ENCODE data around the gene POU4F1. TPM values are rescaled to one million over a fixed set of nuclear protein-coding genes. Genes with fewer than 3 reads are reported as not detected.
A peak's percentile ranks its signal among the peaks of the same experiment; 100 is the strongest.

Gene POU4F1
- total RNA-seq, 1 donor from 2014 or later, result 3.2 TPM

DNA sequence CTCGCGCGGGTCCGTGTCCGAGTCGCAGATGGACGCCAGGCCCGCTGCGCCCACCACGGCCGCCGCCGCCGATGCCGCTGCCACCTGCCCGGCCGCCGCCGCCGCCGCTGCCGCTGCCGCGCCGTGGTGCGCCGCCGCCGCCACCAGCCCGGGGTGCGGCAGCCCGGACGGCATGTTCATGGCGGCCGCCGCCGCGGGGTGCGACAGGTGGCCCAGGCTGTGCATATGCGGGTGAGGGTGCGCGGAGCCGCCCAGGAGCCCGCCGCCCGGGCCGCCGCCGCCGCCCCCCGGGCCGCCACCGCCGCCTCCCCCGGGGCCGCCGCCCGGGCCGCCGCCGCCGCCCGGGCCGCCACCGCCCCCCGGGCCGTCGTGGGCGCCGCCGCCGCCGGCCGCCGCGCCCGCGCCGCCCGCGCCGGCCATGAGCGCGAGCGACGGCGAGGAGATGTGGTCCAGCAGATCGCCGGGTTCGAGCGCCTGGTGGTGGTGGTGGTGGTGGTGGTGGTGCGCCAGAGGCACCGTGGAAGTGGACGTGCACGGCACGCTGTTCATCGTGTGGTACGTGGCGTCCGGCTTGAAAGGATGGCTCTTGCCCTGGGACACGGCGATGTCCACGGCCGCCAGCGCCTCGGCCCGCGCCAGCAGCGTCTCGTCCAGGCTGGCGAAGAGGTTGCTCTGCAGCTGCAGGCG is 1.3 kb downstream of the POU4F1 start:
- Mint-ChIP-seq H3K36me3 (ENCODE audit: low read depth, unreplicated experiment) (peaks cover 8% of the 10 kb centered on the region), H3K27ac (ENCODE audit: unreplicated experiment) (peak overlapping the region; percentile 0), H3K27me3 (ENCODE audit: unreplicated experiment) (peaks cover 47% of the 10 kb centered on the region), H3K4me1 (ENCODE audit: unreplicated experiment) (peaks cover 49% of the 10 kb centered on the region), H3K4me3 (ENCODE audit: unreplicated experiment) (peak overlapping the region; percentile 93), H3K9me3 (ENCODE audit: unreplicated experiment) (no peaks in the 10 kb centered on the region)
- DNase-seq (ENCODE audit: low spot score), result no peak
- TF ChIP-seq, protein P1, sequence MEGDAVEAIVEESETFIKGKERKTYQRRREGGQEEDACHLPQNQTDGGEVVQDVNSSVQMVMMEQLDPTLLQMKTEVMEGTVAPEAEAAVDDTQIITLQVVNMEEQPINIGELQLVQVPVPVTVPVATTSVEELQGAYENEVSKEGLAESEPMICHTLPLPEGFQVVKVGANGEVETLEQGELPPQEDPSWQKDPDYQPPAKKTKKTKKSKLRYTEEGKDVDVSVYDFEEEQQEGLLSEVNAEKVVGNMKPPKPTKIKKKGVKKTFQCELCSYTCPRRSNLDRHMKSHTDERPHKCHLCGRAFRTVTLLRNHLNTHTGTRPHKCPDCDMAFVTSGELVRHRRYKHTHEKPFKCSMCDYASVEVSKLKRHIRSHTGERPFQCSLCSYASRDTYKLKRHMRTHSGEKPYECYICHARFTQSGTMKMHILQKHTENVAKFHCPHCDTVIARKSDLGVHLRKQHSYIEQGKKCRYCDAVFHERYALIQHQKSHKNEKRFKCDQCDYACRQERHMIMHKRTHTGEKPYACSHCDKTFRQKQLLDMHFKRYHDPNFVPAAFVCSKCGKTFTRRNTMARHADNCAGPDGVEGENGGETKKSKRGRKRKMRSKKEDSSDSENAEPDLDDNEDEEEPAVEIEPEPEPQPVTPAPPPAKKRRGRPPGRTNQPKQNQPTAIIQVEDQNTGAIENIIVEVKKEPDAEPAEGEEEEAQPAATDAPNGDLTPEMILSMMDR (IDR thresholded peaks at IDR 0.05; ENCODE audit: unreplicated experiment), result no peak

DNA sequence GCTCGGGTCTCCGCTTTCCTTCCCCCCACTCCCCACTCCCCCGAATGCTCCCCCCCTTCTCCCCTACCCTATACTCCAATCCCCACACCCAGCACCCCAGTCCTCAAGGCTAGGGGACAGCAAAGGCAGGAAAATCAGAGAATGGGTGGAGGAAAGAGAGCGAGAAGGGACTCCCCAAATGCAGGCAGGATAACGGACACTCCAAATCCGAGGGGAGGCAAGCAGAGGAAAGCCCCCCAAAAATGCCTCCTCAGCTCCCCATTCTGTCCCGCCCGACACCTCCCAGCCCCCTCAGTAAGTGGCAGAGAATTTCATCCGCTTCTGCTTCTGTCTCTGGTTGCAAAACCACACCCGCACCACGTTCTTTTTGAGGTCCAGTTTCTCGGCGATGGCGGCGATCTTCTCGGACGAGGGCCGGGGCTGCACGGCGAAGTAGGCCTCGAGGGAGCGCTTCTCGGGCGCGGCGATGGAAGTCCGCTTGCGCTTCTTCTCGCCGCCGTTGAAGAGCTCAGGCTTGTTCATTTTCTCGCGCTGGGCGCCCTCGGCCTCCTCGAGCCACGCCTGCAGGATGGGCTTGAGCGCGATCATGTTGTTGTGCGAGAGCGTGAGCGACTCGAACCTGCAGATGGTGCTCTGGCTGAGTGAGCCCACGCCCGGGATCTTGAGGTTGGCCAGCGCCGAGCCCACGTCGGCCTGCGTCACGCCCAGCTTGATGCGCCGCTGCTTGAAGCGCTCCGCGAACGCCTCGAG is 2.1 kb downstream of the POU4F1 start:
- Mint-ChIP-seq H3K9me3 (ENCODE audit: unreplicated experiment) (no peaks in the 10 kb centered on the region), H3K36me3 (ENCODE audit: low read depth, unreplicated experiment) (peaks cover 8% of the 10 kb centered on the region), H3K4me3 (ENCODE audit: unreplicated experiment) (peak overlapping the region; percentile 79), H3K27ac (ENCODE audit: unreplicated experiment) (no peak overlapping the region), H3K27me3 (ENCODE audit: unreplicated experiment) (peaks cover 40% of the 10 kb centered on the region), H3K4me1 (ENCODE audit: unreplicated experiment) (peaks cover 43% of the 10 kb centered on the region)
- TF ChIP-seq, protein P1 (IDR thresholded peaks at IDR 0.05; ENCODE audit: unreplicated experiment), result no peak
- DNase-seq (ENCODE audit: low spot score), result no peak

DNA sequence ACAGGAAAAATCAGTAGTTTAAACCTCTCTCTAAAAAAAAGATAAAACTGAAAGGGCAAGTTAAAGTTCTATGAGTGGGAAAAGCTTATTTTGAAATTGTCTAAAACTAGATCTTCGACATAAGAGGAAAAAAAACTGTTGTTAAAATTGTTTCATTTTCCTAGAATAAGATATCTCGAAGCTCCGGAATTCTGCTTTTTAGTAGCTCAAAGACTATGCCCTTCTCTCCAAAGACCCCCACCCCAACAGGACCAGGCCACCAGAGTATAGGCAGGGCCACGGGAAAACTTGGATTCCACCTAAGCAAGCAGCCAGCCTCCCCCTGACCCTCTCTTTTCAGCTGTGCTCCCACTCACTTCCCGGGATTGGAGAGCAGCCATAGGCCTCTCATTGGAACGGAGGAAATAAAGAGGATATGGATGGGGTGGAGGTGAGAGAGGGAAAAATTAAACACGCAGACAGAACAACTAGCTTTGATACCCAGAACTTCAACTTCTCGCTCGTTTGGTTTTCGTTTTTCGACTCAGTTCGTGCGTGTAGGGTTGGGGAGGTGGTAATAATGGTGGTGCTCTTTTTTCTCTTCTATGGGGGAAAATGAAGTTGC is 3.0 kb downstream of the POU4F1 start:
- peak overlapping the region; percentile 79 for H3K4me3 Mint-ChIP-seq (ENCODE audit: unreplicated experiment)
- TF ChIP-seq, protein P1 (IDR thresholded peaks at IDR 0.05; ENCODE audit: unreplicated experiment), result no peak
- H3K27ac Mint-ChIP-seq (ENCODE audit: unreplicated experiment), result no peak overlapping the region
- peaks cover 39% of the 10 kb centered on the region for H3K4me1 Mint-ChIP-seq (ENCODE audit: unreplicated experiment)
- H3K36me3 Mint-ChIP-seq (ENCODE audit: low read depth, unreplicated experiment), result peaks cover 8% of the 10 kb centered on the region
- DNase-seq (ENCODE audit: low spot score), result no peak
- H3K9me3 Mint-ChIP-seq (ENCODE audit: unreplicated experiment), result no peaks in the 10 kb centered on the region
- H3K27me3 Mint-ChIP-seq (ENCODE audit: unreplicated experiment), result peaks cover 41% of the 10 kb centered on the region

DNA sequence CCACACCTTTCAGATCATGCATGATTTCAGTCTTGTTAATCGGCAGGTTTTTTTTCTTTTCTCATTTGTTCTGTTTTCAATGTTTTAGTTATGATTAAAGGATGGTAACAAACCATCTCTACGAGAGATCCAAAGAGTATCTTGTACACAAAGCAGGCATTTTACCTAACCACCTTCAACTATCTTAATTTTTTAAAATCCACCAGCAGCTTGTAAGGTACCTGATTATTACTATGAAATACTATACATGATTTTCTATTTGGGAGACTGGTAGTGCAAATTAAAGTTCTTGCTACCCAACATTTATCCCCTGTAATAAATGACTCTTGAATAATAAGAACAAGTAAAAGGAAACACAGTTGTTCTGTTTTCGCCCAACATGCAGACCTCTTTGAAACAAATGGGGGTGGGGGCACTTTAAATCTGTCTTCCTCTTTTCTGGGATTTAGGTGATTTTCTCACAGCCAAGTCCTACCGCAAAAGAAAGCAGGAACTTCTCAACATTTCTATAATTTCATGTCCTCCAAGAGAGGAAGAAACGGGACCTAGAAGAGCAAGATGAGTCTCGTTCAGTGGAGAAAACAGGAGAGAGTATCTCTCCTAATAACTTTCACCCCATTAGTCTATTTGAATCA is 3.6 kb downstream of the POU4F1 start:
- Mint-ChIP-seq H3K27me3 (ENCODE audit: unreplicated experiment) (peaks cover 41% of the 10 kb centered on the region), H3K36me3 (ENCODE audit: low read depth, unreplicated experiment) (peaks cover 8% of the 10 kb centered on the region), H3K9me3 (ENCODE audit: unreplicated experiment) (no peaks in the 10 kb centered on the region), H3K27ac (ENCODE audit: unreplicated experiment) (no peak overlapping the region), H3K4me3 (ENCODE audit: unreplicated experiment) (no peak overlapping the region), H3K4me1 (ENCODE audit: unreplicated experiment) (peaks cover 34% of the 10 kb centered on the region)
- no peak for DNase-seq (ENCODE audit: low spot score)
- TF ChIP-seq, protein P1 (IDR thresholded peaks at IDR 0.05; ENCODE audit: unreplicated experiment), result no peak
